HepG2 (cell line): ENCODE results near the gene PLLP. TPM values are rescaled to one million over a fixed set of nuclear protein-coding genes. Genes with fewer than 3 reads are reported as not detected.
A peak's percentile ranks its signal among the peaks of the same experiment; 100 is the strongest.

Experiments used
- CENPX ChIP-seq: sonication (generic); formaldehyde crosslinking; IDR thresholded peaks from 2 replicates; pipeline ENCODE4 v1.9.0; 2021; ENCODE audit warnings: mild to moderate bottlenecking, missing genetic modification reagents, moderate library complexity
- NR2F2 ChIP-seq: IDR thresholded peaks from 2 replicates; pipeline ENCODE4 v1.6.1; 2012; ENCODE audit warnings: low read depth, inconsistent platforms, borderline replicate concordance
- RELA ChIP-seq: sonication (generic); formaldehyde crosslinking; IDR thresholded peaks from 2 replicates; pipeline ENCODE4 v1.4.0; 2020; ENCODE audit warnings: missing genetic modification reagents
- SNAI1 ChIP-seq: sonication (generic); formaldehyde crosslinking; IDR thresholded peaks from 2 replicates; pipeline ENCODE4 v1.5.0; 2020; ENCODE audit warnings: mild to moderate bottlenecking, missing genetic modification reagents, borderline replicate concordance
- SNAPC2 ChIP-seq: sonication (generic); formaldehyde crosslinking; IDR thresholded peaks from 2 replicates; pipeline ENCODE4 v1.8.1; 2022; ENCODE audit warnings: mild to moderate bottlenecking, missing genetic modification reagents
- SYNCRIP ChIP-seq: fragments of 200-400 bp; formaldehyde crosslinking; IDR thresholded peaks from 2 replicates; pipeline ENCODE4 v1.6.1; 2018; ENCODE audit warnings: mild to moderate bottlenecking, low read depth, low read length; ENCODE audit not compliant: insufficient read depth
- ZNF251 ChIP-seq: sonication (generic); formaldehyde crosslinking; IDR thresholded peaks from 2 replicates; pipeline ENCODE4 v1.9.0; 2021; ENCODE audit warnings: mild to moderate bottlenecking, missing genetic modification reagents
- ZNF761 ChIP-seq: sonication (generic); formaldehyde crosslinking; conservative IDR thresholded peaks from 2 replicates; pipeline ENCODE4 v1.4.0; 2020; ENCODE audit warnings: mild to moderate bottlenecking, missing genetic modification reagents
- polyA plus RNA-seq, 8 experiments: library from polyadenylated mRNA; depleted of rRNA in 3 of 8; stranded (reverse) in 7 of 8; unstranded in 1 of 8; fragments of >200 nt; fragmentation: Illumina TruSeq in 4 of 8; extraction: Trizol in 4 of 8; gene quantifications; 2 replicates each; pipeline versions ENCODE4 v1.2.1 to v1.2.3, GENCODE V29; 2011 to 2016; ENCODE audit warnings: low read depth in 4 of 8, missing spikeins in 1 of 8, mixed read lengths in 1 of 8; ENCODE audit not compliant: insufficient read depth in 1 of 8
- total RNA-seq, 5 experiments: library from RNA; depleted of rRNA; stranded (reverse); fragments of >200 nt; fragmentation: Illumina TruSeq; extraction: Trizol; gene quantifications; 2 replicates each; pipeline ENCODE4 v1.2.3, GENCODE V29; 2016; ENCODE audit warnings: low read depth in 1 of 5
- TF ChIP-seq, protein P1 (sequence below): conservative IDR thresholded peaks from 2 replicates; pipeline ENCODE4 v1.6.1; 2018; ENCODE audit warnings: missing genetic modification reagents
- TF ChIP-seq, protein P2 (sequence below): IDR thresholded peaks from 2 replicates; pipeline ENCODE4 v1.6.1; 2016; ENCODE audit warnings: mild to moderate bottlenecking, missing biosample characterization, missing genetic modification reagents
- TF ChIP-seq, protein P3 (sequence below): sonication (generic); formaldehyde crosslinking; IDR thresholded peaks from 2 replicates; pipeline ENCODE4 v1.9.0; 2021; ENCODE audit warnings: missing genetic modification reagents, borderline replicate concordance
- TF ChIP-seq, protein P4 (sequence below): sonication (generic); formaldehyde crosslinking; IDR thresholded peaks from 2 replicates; pipeline ENCODE4 v1.4.0; 2020; ENCODE audit warnings: missing genetic modification reagents, borderline replicate concordance
- TF ChIP-seq, protein P5 (sequence below): sonication (generic); formaldehyde crosslinking; IDR thresholded peaks from 2 replicates; pipeline ENCODE4 v1.8.0; 2022; ENCODE audit warnings: mild to moderate bottlenecking, missing genetic modification reagents; ENCODE audit not compliant: insufficient replicate concordance
- TF ChIP-seq, protein P6 (sequence below): sonication (generic); formaldehyde crosslinking; IDR thresholded peaks from 2 replicates; pipeline ENCODE4 v1.8.0; 2022; ENCODE audit warnings: missing genetic modification reagents, mild to moderate bottlenecking, borderline replicate concordance

Gene PLLP
- total and polyA plus RNA-seq, 2 of the 13 experiments (the other 11 are each of a cell fraction or from before 2014, with no cell fraction given): 60.6 to 127 TPM

DNA sequence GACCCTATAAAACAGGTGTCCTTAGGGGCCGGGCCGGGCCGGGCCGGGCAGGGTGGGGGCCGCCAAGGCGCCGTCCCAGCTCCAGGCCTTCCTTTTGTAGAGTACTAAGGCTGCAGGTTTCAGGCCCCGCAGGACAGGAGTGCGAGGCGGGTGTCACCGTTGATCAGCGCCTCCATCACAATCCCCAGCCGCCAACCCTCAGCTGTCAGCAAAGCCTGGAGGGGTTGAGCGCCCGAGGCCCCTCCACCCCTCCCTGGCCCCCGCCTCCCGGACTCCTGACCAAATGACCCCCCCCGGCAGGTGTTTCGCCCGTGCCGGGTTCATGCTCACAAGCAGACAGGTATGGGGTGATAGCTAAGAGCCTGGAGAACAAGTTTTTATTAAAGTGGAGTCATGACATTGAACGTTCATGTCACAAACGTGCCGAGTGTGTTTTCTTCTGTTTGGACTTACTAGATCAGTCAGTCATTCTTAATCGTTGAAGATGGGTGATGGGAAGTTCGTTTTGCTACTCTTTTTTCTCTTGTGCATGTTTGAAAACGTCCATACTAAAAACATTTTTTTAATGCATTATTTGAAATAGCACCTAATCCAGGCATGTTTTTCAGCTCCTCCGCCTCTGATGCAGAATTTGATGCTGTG is 38.9 kb downstream of the PLLP start (continued):
- TF ChIP-seq RELA (CRISPR knock-in tag) (no peak), SNAPC2 (CRISPR knock-in tag) (no peak), CENPX (CRISPR knock-in tag) (no peak), SYNCRIP (no peak), ZNF251 (CRISPR knock-in tag) (no peak), SNAI1 (CRISPR knock-in tag) (no peak), NR2F2 (0 out of 2 replicates have a peak, but pooled peaks have one; percentile 5), ZNF761 (CRISPR knock-in tag) (no peak)
- TF ChIP-seq, protein P1, sequence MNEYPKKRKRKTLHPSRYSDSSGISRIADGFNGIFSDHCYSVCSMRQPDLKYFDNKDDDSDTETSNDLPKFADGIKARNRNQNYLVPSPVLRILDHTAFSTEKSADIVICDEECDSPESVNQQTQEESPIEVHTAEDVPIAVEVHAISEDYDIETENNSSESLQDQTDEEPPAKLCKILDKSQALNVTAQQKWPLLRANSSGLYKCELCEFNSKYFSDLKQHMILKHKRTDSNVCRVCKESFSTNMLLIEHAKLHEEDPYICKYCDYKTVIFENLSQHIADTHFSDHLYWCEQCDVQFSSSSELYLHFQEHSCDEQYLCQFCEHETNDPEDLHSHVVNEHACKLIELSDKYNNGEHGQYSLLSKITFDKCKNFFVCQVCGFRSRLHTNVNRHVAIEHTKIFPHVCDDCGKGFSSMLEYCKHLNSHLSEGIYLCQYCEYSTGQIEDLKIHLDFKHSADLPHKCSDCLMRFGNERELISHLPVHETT (CRISPR knock-in tag): no peak
- TF ChIP-seq, protein P2, sequence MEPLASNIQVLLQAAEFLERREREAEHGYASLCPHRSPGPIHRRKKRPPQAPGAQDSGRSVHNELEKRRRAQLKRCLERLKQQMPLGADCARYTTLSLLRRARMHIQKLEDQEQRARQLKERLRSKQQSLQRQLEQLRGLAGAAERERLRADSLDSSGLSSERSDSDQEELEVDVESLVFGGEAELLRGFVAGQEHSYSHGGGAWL: no peak; the same call in none of the 2 replicates
- TF ChIP-seq, protein P3, sequence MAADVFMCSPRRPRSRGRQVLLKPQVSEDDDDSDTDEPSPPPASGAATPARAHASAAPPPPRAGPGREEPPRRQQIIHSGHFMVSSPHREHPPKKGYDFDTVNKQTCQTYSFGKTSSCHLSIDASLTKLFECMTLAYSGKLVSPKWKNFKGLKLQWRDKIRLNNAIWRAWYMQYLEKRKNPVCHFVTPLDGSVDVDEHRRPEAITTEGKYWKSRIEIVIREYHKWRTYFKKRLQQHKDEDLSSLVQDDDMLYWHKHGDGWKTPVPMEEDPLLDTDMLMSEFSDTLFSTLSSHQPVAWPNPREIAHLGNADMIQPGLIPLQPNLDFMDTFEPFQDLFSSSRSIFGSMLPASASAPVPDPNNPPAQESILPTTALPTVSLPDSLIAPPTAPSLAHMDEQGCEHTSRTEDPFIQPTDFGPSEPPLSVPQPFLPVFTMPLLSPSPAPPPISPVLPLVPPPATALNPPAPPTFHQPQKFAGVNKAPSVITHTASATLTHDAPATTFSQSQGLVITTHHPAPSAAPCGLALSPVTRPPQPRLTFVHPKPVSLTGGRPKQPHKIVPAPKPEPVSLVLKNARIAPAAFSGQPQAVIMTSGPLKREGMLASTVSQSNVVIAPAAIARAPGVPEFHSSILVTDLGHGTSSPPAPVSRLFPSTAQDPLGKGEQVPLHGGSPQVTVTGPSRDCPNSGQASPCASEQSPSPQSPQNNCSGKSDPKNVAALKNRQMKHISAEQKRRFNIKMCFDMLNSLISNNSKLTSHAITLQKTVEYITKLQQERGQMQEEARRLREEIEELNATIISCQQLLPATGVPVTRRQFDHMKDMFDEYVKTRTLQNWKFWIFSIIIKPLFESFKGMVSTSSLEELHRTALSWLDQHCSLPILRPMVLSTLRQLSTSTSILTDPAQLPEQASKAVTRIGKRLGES (CRISPR knock-in tag): no peak
- TF ChIP-seq, protein P4, sequence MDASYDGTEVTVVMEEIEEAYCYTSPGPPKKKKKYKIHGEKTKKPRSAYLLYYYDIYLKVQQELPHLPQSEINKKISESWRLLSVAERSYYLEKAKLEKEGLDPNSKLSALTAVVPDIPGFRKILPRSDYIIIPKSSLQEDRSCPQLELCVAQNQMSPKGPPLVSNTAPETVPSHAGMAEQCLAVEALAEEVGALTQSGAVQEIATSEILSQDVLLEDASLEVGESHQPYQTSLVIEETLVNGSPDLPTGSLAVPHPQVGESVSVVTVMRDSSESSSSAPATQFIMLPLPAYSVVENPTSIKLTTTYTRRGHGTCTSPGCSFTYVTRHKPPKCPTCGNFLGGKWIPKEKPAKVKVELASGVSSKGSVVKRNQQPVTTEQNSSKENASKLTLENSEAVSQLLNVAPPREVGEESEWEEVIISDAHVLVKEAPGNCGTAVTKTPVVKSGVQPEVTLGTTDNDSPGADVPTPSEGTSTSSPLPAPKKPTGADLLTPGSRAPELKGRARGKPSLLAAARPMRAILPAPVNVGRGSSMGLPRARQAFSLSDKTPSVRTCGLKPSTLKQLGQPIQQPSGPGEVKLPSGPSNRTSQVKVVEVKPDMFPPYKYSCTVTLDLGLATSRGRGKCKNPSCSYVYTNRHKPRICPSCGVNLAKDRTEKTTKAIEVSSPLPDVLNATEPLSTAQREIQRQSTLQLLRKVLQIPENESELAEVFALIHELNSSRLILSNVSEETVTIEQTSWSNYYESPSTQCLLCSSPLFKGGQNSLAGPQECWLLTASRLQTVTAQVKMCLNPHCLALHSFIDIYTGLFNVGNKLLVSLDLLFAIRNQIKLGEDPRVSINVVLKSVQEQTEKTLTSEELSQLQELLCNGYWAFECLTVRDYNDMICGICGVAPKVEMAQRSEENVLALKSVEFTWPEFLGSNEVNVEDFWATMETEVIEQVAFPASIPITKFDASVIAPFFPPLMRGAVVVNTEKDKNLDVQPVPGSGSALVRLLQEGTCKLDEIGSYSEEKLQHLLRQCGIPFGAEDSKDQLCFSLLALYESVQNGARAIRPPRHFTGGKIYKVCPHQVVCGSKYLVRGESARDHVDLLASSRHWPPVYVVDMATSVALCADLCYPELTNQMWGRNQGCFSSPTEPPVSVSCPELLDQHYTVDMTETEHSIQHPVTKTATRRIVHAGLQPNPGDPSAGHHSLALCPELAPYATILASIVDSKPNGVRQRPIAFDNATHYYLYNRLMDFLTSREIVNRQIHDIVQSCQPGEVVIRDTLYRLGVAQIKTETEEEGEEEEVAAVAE (CRISPR knock-in tag): no peak
- TF ChIP-seq, protein P5, sequence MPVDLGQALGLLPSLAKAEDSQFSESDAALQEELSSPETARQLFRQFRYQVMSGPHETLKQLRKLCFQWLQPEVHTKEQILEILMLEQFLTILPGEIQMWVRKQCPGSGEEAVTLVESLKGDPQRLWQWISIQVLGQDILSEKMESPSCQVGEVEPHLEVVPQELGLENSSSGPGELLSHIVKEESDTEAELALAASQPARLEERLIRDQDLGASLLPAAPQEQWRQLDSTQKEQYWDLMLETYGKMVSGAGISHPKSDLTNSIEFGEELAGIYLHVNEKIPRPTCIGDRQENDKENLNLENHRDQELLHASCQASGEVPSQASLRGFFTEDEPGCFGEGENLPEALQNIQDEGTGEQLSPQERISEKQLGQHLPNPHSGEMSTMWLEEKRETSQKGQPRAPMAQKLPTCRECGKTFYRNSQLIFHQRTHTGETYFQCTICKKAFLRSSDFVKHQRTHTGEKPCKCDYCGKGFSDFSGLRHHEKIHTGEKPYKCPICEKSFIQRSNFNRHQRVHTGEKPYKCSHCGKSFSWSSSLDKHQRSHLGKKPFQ (CRISPR knock-in tag): no peak
- TF ChIP-seq, protein P6, sequence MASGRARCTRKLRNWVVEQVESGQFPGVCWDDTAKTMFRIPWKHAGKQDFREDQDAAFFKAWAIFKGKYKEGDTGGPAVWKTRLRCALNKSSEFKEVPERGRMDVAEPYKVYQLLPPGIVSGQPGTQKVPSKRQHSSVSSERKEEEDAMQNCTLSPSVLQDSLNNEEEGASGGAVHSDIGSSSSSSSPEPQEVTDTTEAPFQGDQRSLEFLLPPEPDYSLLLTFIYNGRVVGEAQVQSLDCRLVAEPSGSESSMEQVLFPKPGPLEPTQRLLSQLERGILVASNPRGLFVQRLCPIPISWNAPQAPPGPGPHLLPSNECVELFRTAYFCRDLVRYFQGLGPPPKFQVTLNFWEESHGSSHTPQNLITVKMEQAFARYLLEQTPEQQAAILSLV (CRISPR knock-in tag): no peak
